Regular cardiac myocyte (primary cell): ENCODE results near the gene TBC1D5. TPM values are rescaled to one million over a fixed set of nuclear protein-coding genes. Genes with fewer than 3 reads are reported as not detected.

Experiments used
- total RNA-seq: library from RNA; depleted of rRNA; stranded (reverse); fragments of >200 nt; gene quantifications from 2 replicates; pipeline ENCODE4 v1.2.3, GENCODE V29; 2014

TBC1D5 gene, protein sequence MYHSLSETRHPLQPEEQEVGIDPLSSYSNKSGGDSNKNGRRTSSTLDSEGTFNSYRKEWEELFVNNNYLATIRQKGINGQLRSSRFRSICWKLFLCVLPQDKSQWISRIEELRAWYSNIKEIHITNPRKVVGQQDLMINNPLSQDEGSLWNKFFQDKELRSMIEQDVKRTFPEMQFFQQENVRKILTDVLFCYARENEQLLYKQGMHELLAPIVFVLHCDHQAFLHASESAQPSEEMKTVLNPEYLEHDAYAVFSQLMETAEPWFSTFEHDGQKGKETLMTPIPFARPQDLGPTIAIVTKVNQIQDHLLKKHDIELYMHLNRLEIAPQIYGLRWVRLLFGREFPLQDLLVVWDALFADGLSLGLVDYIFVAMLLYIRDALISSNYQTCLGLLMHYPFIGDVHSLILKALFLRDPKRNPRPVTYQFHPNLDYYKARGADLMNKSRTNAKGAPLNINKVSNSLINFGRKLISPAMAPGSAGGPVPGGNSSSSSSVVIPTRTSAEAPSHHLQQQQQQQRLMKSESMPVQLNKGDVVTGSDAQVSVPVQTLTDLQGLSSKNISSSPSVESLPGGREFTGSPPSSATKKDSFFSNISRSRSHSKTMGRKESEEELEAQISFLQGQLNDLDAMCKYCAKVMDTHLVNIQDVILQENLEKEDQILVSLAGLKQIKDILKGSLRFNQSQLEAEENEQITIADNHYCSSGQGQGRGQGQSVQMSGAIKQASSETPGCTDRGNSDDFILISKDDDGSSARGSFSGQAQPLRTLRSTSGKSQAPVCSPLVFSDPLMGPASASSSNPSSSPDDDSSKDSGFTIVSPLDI
- total RNA-seq: 54.3 and 102 TPM in 2 replicates

DNA sequence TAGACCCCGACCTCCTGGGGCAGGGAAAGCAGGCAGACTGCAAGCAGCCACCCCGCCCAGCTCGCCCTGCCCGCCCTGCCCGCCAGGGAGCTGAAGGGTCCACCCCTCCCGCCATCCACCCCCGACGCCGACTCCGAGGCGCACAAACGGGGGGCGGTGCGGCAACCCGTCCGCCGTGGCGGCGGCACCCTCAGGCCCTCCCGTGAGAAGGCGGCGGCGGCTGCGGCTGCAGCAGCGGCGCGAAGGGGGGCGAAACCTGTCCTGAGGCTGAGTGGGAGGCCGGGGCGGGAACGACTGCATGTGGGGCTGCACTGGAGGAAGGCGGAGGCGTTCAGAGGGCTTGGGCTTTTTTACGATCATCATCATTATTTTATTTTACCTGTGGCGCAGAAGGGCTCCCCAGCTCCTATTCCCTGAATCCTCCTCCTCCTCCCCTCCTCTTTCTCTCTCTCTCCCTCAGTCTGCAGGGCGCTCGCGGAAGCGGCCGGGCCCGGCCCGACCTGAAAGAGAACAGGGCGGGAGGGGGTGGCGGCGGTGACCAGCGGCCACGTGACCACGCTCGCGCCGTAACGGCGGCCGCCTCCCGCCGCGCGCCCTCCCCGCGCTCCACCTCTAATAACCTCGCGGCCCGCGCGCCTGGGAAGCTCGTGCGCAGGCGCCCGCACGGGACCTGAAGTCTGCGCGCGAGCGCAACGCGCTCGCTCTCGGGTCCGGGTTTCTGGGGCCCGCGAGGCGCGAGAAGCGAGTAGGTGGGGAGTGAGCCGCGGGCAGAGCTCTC lies at the start of gene TBC1D5:
TBC1D5 (minus strand) TSS at position 530 of the 778 bp plus-strand sequence. CDS start 234,061 bp downstream, outside the sequence.

